ENCODE results near the gene AVPR1B. TPM values are rescaled to one million over a fixed set of nuclear protein-coding genes. Genes with fewer than 3 reads are reported as not detected.
A peak's percentile ranks its signal among the peaks of the same experiment; 100 is the strongest.

Gene AVPR1B
- total RNA-seq, 3 donors from 2014 or later: 0.72 to 1.9 (median 0.89) TPM

DNA sequence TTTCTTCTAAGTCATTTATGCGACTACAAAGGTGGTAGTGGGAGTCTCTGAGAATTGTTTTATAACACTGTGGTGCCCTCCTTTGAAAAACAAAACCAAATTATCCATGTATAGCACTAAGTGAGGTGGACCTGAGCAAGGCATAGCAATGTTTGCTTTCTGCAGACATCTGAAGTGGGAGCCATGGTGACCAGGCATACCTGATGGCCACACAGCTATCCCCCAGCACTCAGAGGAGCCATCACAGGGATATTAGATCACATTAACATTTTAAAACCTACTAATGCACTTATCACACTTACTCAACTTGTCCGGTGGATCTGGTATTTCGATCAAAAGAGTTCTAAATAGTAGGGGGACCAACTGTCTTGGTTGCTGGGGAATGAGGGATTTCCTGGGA is 24.8 kb upstream of the AVPR1B start:
- Histone ChIP-seq H3K36me3 (ENCODE audit: low read depth) (no peaks in the 10 kb centered on the region), H3K9me3 (no peaks in the 10 kb centered on the region), H3K4me1 (ENCODE audit: low read depth) (no peaks in the 10 kb centered on the region), H3K4me3 (no peak overlapping the region)
- DNase-seq (no peak), ATAC-seq (no peak)
- TF ChIP-seq, protein P1, sequence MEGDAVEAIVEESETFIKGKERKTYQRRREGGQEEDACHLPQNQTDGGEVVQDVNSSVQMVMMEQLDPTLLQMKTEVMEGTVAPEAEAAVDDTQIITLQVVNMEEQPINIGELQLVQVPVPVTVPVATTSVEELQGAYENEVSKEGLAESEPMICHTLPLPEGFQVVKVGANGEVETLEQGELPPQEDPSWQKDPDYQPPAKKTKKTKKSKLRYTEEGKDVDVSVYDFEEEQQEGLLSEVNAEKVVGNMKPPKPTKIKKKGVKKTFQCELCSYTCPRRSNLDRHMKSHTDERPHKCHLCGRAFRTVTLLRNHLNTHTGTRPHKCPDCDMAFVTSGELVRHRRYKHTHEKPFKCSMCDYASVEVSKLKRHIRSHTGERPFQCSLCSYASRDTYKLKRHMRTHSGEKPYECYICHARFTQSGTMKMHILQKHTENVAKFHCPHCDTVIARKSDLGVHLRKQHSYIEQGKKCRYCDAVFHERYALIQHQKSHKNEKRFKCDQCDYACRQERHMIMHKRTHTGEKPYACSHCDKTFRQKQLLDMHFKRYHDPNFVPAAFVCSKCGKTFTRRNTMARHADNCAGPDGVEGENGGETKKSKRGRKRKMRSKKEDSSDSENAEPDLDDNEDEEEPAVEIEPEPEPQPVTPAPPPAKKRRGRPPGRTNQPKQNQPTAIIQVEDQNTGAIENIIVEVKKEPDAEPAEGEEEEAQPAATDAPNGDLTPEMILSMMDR (IDR thresholded peaks at IDR 0.05): no peak
- intact Hi-C loops (cut with DNase I, micrococcal nuclease): no loop called here

- no peaks in the 10 kb centered on the region for H3K36me3 ChIP-seq (ENCODE audit: low read depth)
- no peaks in the 10 kb centered on the region for H3K9me3 ChIP-seq
- intact Hi-C loops (cut with DNase I, micrococcal nuclease): no loop called here
- no peak for ATAC-seq
- peaks cover 15% of the 10 kb centered on the region for H3K4me1 ChIP-seq (ENCODE audit: low read depth)
- TF ChIP-seq, protein P1 (IDR thresholded peaks at IDR 0.05): no peak
- no peak for DNase-seq
- no peak overlapping the region for H3K4me3 ChIP-seq
Measured at GRCh38 chr1:206136241-206136640, 19.1 kb upstream of the AVPR1B start.

DNA sequence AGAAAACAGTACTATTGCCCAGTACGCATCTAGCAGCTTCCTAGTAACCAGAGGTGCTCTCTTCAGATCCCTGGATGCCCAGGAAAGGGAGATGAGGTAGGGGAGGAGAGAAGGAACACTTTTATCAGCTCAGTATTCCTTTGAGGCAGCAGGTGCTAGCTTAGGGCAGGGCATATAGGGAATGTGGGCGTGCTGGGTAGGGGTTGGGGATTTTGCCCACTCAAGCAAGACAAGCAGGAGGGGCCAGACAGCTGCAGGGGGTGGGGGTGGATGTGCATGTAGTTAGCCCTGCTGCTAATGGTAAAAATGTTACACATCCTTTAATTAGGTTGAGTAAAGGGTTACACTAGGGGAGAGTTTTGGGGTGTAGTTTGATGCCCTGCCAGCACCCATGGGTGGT is 18.1 kb upstream of the AVPR1B start:
- DNase-seq: no peak
- intact Hi-C loops (cut with DNase I, micrococcal nuclease): no loop called here
- no peaks in the 10 kb centered on the region for H3K9me3 ChIP-seq
- no peak overlapping the region for H3K4me3 ChIP-seq
- ATAC-seq: peak; percentile 15
- no peaks in the 10 kb centered on the region for H3K36me3 ChIP-seq (ENCODE audit: low read depth)
- TF ChIP-seq, protein P1 (IDR thresholded peaks at IDR 0.05): no peak
- peaks cover 15% of the 10 kb centered on the region for H3K4me1 ChIP-seq (ENCODE audit: low read depth)

DNA sequence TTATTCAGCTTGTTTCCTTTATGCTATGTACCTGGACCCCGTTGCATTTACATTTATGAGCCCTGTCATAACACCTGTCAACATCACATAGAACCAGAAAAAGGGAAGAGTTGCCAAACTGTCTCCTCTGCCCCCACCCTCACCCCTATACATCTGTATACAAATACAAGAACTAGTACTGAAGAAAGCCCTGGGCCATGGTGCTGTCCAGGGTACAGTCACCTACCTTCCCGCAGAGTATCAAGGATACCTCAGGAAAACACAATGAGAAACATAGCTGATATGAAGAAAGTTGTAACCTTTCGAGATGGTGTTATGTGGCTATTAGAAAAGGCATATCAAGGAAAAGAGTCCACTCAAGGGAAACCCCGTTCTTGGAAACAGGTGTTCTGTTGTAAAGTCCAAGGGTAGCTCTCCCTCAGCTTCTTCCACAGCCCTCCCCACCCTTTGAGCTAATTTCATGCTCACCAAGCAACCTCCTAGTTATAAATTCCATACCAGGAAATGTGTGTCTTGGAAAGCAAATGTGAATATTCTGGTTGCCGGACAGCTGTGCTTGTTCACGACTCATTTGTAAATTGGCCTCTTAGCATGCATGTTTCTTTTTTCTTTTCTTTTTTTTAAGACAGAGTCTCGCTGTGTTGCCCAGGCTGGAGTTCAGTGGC is 16.7 kb upstream of the AVPR1B start:
- ATAC-seq: peak; percentile 88
- Histone ChIP-seq H3K4me3 (no peak overlapping the region), H3K36me3 (ENCODE audit: low read depth) (no peaks in the 10 kb centered on the region), H3K4me1 (ENCODE audit: low read depth) (peaks cover 15% of the 10 kb centered on the region), H3K9me3 (no peaks in the 10 kb centered on the region)
- intact Hi-C loops (cut with DNase I, micrococcal nuclease): no loop called here
- TF ChIP-seq, protein P1 (IDR thresholded peaks at IDR 0.05): no peak
- DNase-seq: peak in 1 of 3 donors; percentile 16

- Histone ChIP-seq H3K4me3 (no peak overlapping the region), H3K36me3 (ENCODE audit: low read depth) (no peaks in the 10 kb centered on the region), H3K9me3 (no peaks in the 10 kb centered on the region), H3K4me1 (ENCODE audit: low read depth) (peaks cover 15% of the 10 kb centered on the region)
- ATAC-seq: no peak
- TF ChIP-seq, protein P1 (IDR thresholded peaks at IDR 0.05): no peak
- no peak for DNase-seq
- intact Hi-C loops (cut with DNase I, micrococcal nuclease): no loop called here
Measured at GRCh38 chr1:206131037-206131436, 13.8 kb upstream of the AVPR1B start.

- Histone ChIP-seq H3K4me1 (ENCODE audit: low read depth) (no peaks in the 10 kb centered on the region), H3K4me3 (no peak overlapping the region), H3K36me3 (ENCODE audit: low read depth) (no peaks in the 10 kb centered on the region), H3K9me3 (no peaks in the 10 kb centered on the region)
- DNase-seq (no peak), ATAC-seq (no peak)
- intact Hi-C loops (cut with DNase I, micrococcal nuclease): no loop called here
- TF ChIP-seq, protein P1 (IDR thresholded peaks at IDR 0.05): no peak
Measured at GRCh38 chr1:206128196-206128595, 11.0 kb upstream of the AVPR1B start.

Data from mucosa of descending colon (tissue), 3 donors.